GM21576 (cell line): ENCODE results near the gene LAG3.

Experiments used
- ATAC-seq: cut with Tn5 transposase; IDR thresholded peaks from one replicate; pipeline ENCODE4 v1.9.1; 2021; ENCODE audit warnings: mild to moderate bottlenecking, moderate library complexity; ENCODE audit not compliant: unreplicated experiment

The LAG3 gene

GRCh38 chr12:6771091-6771495, 1.2 kb upstream of the LAG3 start:
- ATAC-seq = no peak

- no peak for ATAC-seq
Observed at GRCh38 chr12:6771509-6772330, 600 bp upstream of the LAG3 start.

- no peak for ATAC-seq
Observed at GRCh38 chr12:6772726-6773589, 638 bp downstream of the LAG3 start.

GRCh38 chr12:6773590-6774351, 1.5 kb downstream of the LAG3 start:
- no peak for ATAC-seq

GRCh38 chr12:6774499-6775062, 2.3 kb downstream of the LAG3 start:
- ATAC-seq = no peak

- no peak for ATAC-seq
Observed at GRCh38 chr12:6775185-6776174, 3.2 kb downstream of the LAG3 start.

- ATAC-seq = no peak
Observed at GRCh38 chr12:6777386-6777785, 5.1 kb downstream of the LAG3 start.

- ATAC-seq = no peak
Observed at GRCh38 chr12:6778217-6778573, 5.9 kb downstream of the LAG3 start.

GRCh38 chr12:6778574-6779550, 6.5 kb downstream of the LAG3 start:
- ATAC-seq = peak; percentile 73

- ATAC-seq = no peak
Observed at GRCh38 chr12:6779708-6780432, 7.5 kb downstream of the LAG3 start.

GRCh38 chr12:6780573-6780972, 8.3 kb downstream of the LAG3 start:
- ATAC-seq = no peak

GRCh38 chr12:6782119-6782518, 9.8 kb downstream of the LAG3 start:
- ATAC-seq = no peak

GRCh38 chr12:6782850-6783566, 10.7 kb downstream of the LAG3 start:
- ATAC-seq = no peak

GRCh38 chr12:6783828-6784227, 11.5 kb downstream of the LAG3 start:
- no peak for ATAC-seq

- no peak for ATAC-seq
Observed at GRCh38 chr12:6784296-6784695, 12.0 kb downstream of the LAG3 start.

- no peak for ATAC-seq
Observed at GRCh38 chr12:6784761-6785160, 12.4 kb downstream of the LAG3 start.

GRCh38 chr12:6786416-6787094, 14.2 kb downstream of the LAG3 start:
- no peak for ATAC-seq
